Gastrocnemius medialis (tissue), 4 donors: Measurements from ENCODE around the gene SPTBN4. TPM values are rescaled to one million over a fixed set of nuclear protein-coding genes. Genes with fewer than 3 reads are reported as not detected.
"Not testable (repeated sequence)": the region's sequence is repeated elsewhere in the genome, so short reads cannot be mapped to it uniquely, and the experiment has no call there.

Experiments used
- ATAC-seq, 2 donors: fragments of 150-250 bp; one replicate each; pipeline ENCODE4 v1.9.1; 2016
- DNase-seq, 2 donors: peaks; one replicate each; pipeline ENCODE4 v3.0.0-alpha.2; 2019
- H3K27ac ChIP-seq, 4 donors: fragments of 200-600 bp; sonication (generic); 1 replicate in 1 of 4; 2 replicates in 3 of 4; pipeline ENCODE4 v1.5.1; 2016 to 2018; ENCODE audit warnings: mild to moderate bottlenecking in 2 of 4, moderate library complexity in 1 of 4
- H3K27me3 ChIP-seq, 3 donors: fragments of 200-600 bp; sonication (generic) in 2 of 3; 1 replicate in 1 of 3; 2 replicates in 2 of 3; pipeline versions ENCODE4 v1.5.1 to v1.6.0; 2016 to 2019; ENCODE audit warnings: mild to moderate bottlenecking in 1 of 3, moderate library complexity in 1 of 3
- H3K36me3 ChIP-seq, 2 donors: fragments of 200-600 bp; sonication (generic) in 1 of 2; one replicate each; pipeline ENCODE4 v1.5.1; 2017 to 2018
- H3K4me1 ChIP-seq, 2 donors: fragments of 200-600 bp; sonication (generic) in 1 of 2; one replicate each; pipeline ENCODE4 v1.5.1; 2016 to 2017; ENCODE audit warnings: mild to moderate bottlenecking in 2 of 2
- H3K4me3 ChIP-seq, 4 donors: fragments of 200-600 bp; sonication (generic) in 3 of 4; 1 replicate in 1 of 4; 2 replicates in 3 of 4; pipeline ENCODE4 v1.5.1; 2016 to 2019; ENCODE audit warnings: mild to moderate bottlenecking in 2 of 4
- H3K9me3 ChIP-seq, 3 donors: fragments of 200-600 bp; sonication (generic) in 2 of 3; 1 replicate in 1 of 3; 2 replicates in 2 of 3; pipeline ENCODE4 v1.5.1; 2016 to 2019
- CTCF ChIP-seq, 5 experiments: fragments of 450-650 bp in 3 of 5; fragments of 200-600 bp in 2 of 5; sonication (generic) in 2 of 5; IDR thresholded peaks in 4 of 5; conservative IDR thresholded peaks in 1 of 5; 1 replicate in 4 of 5; 2 replicates in 1 of 5; pipeline ENCODE4 v1.5.1; 2016 to 2019; ENCODE audit warnings: antibody characterized with exemption in 5 of 5, mild to moderate bottlenecking in 3 of 5, moderate library complexity in 3 of 5
- POLR2A ChIP-seq, 2 donors: fragments of 450-650 bp; IDR thresholded peaks; one replicate each; pipeline ENCODE4 v1.6.1; 2017; ENCODE audit warnings: antibody characterized with exemption in 2 of 2, mild to moderate bottlenecking in 2 of 2, moderate library complexity in 2 of 2
- in situ Hi-C, 4 donors: fragments of 200-750 bp; cut with MboI; loops; one replicate each; pipeline versions ENCODE4 v1.15.0 to v1.8.0; 2017; ENCODE audit warnings: low sequenced_read_pairs in 4 of 4
- intact Hi-C: fragments of 100-400 bp; cut with DNase I; formaldehyde crosslinking; loops from one replicate; pipeline ENCODE4 v1.15.1; 2023; ENCODE audit warnings: low total_unique reads
- total RNA-seq, 4 donors: library from RNA; depleted of rRNA; stranded (reverse); fragments of >200 nt; gene quantifications; one replicate each; pipeline versions ENCODE4 v1.1.0 to v1.2.3, GENCODE V29; 2016

Gene SPTBN4
- total RNA-seq, 4 donors from 2014 or later = 0.86 to 5.9 (median 2.4) TPM

DNA sequence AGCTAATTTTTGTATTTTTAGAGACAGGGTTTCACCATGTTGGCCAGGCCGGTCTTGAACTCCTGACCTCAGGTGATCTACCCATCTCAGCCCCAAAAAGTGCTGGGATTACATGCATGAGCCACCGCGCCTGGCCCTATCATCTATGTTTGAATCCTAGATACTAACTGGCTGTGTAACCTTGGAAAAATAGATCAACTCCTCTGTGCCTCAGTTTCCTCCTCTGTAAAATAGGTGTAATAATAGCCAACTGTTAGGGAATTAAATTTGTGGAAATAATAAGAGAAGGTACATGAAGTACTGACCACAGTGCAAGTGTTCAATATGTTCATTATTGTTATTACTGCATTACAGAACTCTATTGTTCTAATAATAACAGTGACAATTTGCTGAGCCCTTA lies 4.3 kb downstream of the SPTBN4 start:
- no peak overlapping the region for H3K4me3 ChIP-seq
- in situ Hi-C loops = no loop called here
- no peak for ATAC-seq

DNA sequence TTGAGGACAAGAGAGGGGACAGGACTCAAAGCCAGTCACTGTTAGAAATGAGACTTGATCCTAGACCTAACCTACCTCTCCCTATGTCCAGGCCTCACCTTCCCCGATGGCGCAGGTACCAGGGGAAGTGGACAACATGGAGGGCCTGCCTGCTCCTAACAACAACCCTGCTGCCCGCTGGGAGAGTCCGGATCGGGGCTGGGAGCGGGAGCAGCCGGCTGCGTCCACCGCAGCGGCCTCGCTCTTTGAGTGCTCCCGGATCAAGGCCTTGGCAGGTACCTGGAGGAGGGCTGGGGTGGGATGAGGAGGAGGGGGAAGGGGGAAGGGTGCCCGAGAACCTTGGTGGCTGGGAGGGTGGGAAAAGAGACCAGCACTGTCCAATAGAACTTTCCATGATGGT lies 5.7 kb downstream of the SPTBN4 start:
- Histone ChIP-seq H3K9me3 (no peaks in the 10 kb centered on the region), H3K4me1 (peaks cover 0 to 1% of the 10 kb centered on the region in 2 donors), H3K4me3 (no peak overlapping the region), H3K27ac (no peak overlapping the region), H3K36me3 (no peaks in the 10 kb centered on the region), H3K27me3 (no peaks in the 10 kb centered on the region)
- intact Hi-C loops = no loop called here
- DNase-seq (no peak), ATAC-seq (no peak)
- in situ Hi-C loops = no loop called here
- TF ChIP-seq CTCF (IDR thresholded peaks at IDR 0.05 in 4 of 5, conservative IDR thresholded peaks at IDR 0.05 in 1 of 5) = no peak
- TF ChIP-seq POLR2A (IDR thresholded peaks at IDR 0.05) = no peak

More for the DNA sequence above, 4.3 kb downstream of the SPTBN4 start:
- Histone ChIP-seq H3K4me1 (peaks cover 0 to 11% of the 10 kb centered on the region in 2 donors), H3K27ac (no peak overlapping the region), H3K27me3 (no peaks in the 10 kb centered on the region), H3K36me3 (no peaks in the 10 kb centered on the region), H3K9me3 (no peaks in the 10 kb centered on the region)
- intact Hi-C loops = no loop called here
- TF ChIP-seq CTCF (IDR thresholded peaks at IDR 0.05 in 4 of 5, conservative IDR thresholded peaks at IDR 0.05 in 1 of 5) = no peak
- no peak for TF ChIP-seq POLR2A (IDR thresholded peaks at IDR 0.05)
- DNase-seq = no peak

DNA sequence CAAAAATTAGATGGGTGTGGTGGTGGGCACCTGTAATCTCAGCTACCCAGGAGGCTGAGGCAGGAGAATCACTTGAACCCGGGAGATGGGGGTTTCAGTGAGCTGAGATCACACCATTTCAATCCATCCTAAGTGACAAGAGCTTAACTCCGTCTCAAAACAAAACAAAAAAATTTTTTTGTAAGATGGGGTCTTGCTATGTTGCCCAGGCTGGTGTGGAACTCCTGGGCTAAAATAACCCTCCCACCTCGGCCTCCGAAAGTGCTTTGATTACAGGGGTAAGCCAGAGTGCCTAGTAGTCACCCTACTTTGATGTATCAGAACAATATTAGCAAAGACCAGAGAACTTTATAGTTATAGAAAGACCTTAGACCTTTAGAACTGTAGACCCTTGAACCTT lies 7.9 kb downstream of the SPTBN4 start:
- in situ Hi-C loops (no loop called here), intact Hi-C loops (no loop called here)
- TF ChIP-seq CTCF (IDR thresholded peaks at IDR 0.05 in 4 of 5, conservative IDR thresholded peaks at IDR 0.05 in 1 of 5) = no peak
- no peak for TF ChIP-seq POLR2A (IDR thresholded peaks at IDR 0.05)
- Histone ChIP-seq H3K36me3 (no peaks in the 10 kb centered on the region), H3K9me3 (no peaks in the 10 kb centered on the region), H3K27me3 (no peaks in the 10 kb centered on the region), H3K4me1 (no peaks in the 10 kb centered on the region), H3K27ac (no peak overlapping the region), H3K4me3 (no peak overlapping the region)
- DNase-seq (no peak), ATAC-seq (no peak)

DNA sequence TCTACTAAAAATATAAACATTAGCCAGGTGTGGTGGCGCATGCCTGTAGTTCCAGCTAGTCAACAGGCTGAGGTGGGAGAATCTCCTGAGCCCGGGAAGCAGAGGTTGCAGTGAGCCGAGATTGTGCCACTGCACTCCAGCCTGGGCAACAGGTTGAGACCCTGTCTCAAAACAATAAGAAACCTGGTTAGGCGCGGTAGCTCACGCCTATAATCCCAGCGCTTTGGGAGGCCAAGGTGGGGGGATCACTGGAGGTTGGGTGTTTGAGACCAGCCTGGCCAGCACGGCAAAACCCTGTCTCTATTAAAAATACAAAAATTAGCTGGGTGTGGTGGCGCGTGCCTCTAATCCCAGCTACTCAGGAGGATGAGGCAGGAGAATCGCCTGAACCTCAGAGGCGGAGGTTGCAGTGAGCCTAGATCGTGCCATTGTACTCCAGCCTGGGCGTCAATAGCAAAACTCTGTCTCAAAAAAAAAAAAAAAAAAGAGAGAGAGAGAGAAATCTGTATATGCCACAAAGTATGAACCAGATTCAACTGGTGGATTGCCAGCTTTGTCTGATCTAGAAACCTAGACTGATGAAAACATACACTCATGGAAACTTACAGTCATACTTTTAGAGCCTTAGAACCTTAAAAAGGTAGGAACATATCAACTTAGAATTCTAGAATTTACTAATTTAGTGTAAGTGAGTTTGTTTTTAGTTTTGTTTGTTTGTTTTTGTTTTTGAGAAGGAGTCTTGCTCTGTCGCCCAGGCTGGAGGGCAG lies 9.3 kb downstream of the SPTBN4 start:
- H3K27me3 ChIP-seq, DNase-seq, H3K4me1 ChIP-seq, intact Hi-C loops, H3K9me3 ChIP-seq, H3K4me3 ChIP-seq, ATAC-seq, H3K36me3 ChIP-seq, in situ Hi-C loops, H3K27ac ChIP-seq: not testable (repeated sequence)

DNA sequence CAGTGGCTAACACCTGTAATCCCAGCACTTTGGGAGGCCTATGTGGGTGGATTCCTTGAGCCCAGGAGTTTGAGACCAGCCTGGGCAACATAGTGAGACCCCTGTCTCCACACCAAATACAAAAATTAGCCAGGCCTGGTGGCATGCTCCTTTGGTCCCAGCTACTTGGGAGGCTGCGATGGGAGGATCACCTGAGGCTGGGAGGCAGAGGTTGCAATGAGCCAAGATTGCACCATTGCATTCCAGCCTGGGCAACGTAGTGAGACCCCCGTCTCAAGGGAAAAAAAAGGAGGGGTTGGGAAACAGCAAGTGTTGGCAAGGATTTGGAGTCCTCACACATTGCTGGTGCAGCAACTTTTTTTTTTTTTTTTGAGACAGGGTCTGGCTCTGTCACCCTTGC lies 19.2 kb downstream of the SPTBN4 start:
- ATAC-seq (no peak), DNase-seq (no peak)
- TF ChIP-seq POLR2A (IDR thresholded peaks at IDR 0.05) (no peak), CTCF (IDR thresholded peaks at IDR 0.05 in 4 of 5, conservative IDR thresholded peaks at IDR 0.05 in 1 of 5) (no peak)
- no peaks in the 10 kb centered on the region for H3K36me3 ChIP-seq
- H3K9me3 ChIP-seq = no peaks in the 10 kb centered on the region
- H3K27me3 ChIP-seq = peaks cover 0 to 5% (median 0%) of the 10 kb centered on the region in 3 donors
- no peak overlapping the region for H3K4me3 ChIP-seq
- in situ Hi-C loops = no loop called here
- no peaks in the 10 kb centered on the region for H3K4me1 ChIP-seq
- intact Hi-C loops = no loop called here
- no peak overlapping the region for H3K27ac ChIP-seq
